Stimulated activated CD8-positive, alpha-beta memory T cell treated with anti-CD3 and anti-CD28 coated beads, Interleukin-2, amount 100 ng/mL, for 48 hours (primary cell): Measurements from ENCODE around the gene CHMP5.

Source experiments
- DNase-seq, 2 donors: peaks; one replicate each; pipeline ENCODE4 v3.0.0-alpha.2; 2020; ENCODE audit warnings: low read depth in 2 of 2

Gene CHMP5

GRCh38 chr9:33318225-33318624, 53.4 kb downstream of the CHMP5 start:
- no peak for DNase-seq

GRCh38 chr9:33318781-33319180, 53.9 kb downstream of the CHMP5 start:
- no peak for DNase-seq

GRCh38 chr9:33320230-33320567, 55.4 kb downstream of the CHMP5 start:
- DNase-seq, result no peak

- DNase-seq, result no peak
Observed at GRCh38 chr9:33320568-33321261, 55.9 kb downstream of the CHMP5 start.

GRCh38 chr9:33329117-33329563, 64.3 kb downstream of the CHMP5 start:
- DNase-seq, result no peak

- DNase-seq, result no peak
Observed at GRCh38 chr9:33329979-33330378, 65.1 kb downstream of the CHMP5 start.

GRCh38 chr9:33331377-33331891, 66.6 kb downstream of the CHMP5 start:
- no peak for DNase-seq
